ENCODE results near the gene CHRNA9.
"Not testable (repeated sequence)": the region's sequence is repeated elsewhere in the genome, so short reads cannot be mapped to it uniquely, and the experiment has no call there.

CHRNA9 gene, protein sequence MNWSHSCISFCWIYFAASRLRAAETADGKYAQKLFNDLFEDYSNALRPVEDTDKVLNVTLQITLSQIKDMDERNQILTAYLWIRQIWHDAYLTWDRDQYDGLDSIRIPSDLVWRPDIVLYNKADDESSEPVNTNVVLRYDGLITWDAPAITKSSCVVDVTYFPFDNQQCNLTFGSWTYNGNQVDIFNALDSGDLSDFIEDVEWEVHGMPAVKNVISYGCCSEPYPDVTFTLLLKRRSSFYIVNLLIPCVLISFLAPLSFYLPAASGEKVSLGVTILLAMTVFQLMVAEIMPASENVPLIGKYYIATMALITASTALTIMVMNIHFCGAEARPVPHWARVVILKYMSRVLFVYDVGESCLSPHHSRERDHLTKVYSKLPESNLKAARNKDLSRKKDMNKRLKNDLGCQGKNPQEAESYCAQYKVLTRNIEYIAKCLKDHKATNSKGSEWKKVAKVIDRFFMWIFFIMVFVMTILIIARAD

DNA sequence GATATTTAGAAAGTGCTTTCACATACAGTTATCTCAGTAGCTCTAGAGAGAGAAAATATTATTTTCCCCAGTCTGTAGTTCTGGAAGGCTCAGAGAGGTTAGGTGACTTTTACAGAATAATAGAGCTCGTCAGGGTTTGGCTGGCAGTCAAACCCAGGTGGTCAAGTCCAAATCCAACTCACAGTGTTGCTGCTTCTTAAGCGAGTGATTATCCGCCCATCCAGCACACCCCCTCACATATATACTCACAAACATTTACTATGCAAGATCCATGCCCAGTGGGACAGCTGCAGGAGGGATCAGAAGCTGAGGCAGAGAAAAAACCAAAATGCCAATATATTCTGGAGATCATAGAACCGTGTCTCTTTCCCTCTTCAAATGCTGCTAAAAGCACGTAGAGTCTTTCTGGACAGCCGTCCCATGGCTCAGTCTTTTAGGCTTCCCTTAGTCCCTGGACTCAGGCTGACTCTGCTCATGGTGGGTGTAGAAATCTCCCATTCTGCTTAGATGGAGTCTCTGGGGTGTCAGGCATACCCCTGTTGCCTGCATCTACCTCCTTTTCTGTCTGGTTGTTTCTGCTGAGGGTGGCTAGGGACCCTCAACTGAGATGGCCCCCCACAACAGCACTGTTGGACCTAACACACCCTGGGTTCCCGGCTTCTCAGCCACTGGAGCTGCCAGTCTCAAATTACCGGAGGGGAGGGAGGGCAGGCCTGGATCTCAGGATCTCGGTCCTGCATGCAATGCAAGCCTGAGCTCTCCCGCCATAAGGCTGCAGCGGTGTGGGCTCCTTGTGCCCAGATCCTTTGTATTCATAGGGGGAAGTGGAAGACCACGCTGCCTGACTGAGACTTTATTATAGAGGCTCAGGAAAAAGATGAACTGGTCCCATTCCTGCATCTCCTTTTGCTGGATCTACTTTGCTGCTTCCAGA lies at the start of gene CHRNA9:
CHRNA9 (plus strand) TSS at position 743 of the 934 bp plus-strand sequence; CDS start at position 878, 135 bp downstream.
- DNase-seq (ENCODE audit: low spot score): no peak

DNA sequence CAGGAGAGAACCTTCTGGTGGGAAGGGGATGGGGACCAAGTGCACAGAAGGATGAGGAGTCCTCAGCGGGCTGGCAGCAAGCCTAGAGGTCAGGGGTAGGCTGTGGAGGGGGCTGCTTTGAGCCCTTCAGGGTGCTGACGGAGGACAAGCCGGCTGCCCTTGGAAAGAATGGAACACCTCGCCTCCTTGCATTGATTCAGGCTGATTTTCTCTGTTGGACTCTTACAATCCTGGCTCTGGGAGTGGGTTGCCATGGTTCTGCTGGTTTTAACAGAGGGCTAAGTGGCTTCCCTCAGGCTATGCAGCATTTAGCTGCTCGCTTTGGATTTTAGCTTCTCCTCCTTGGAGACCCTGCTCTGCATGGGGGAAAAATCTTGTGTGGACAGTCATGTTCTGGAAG lies 49.4 kb upstream of the CHRNA9 start:
- no peak for DNase-seq (ENCODE audit: low spot score)

- no peak for DNase-seq (ENCODE audit: low spot score)
Measured at GRCh38 chr4:40288566-40288965, 46.6 kb upstream of the CHRNA9 start.

DNA sequence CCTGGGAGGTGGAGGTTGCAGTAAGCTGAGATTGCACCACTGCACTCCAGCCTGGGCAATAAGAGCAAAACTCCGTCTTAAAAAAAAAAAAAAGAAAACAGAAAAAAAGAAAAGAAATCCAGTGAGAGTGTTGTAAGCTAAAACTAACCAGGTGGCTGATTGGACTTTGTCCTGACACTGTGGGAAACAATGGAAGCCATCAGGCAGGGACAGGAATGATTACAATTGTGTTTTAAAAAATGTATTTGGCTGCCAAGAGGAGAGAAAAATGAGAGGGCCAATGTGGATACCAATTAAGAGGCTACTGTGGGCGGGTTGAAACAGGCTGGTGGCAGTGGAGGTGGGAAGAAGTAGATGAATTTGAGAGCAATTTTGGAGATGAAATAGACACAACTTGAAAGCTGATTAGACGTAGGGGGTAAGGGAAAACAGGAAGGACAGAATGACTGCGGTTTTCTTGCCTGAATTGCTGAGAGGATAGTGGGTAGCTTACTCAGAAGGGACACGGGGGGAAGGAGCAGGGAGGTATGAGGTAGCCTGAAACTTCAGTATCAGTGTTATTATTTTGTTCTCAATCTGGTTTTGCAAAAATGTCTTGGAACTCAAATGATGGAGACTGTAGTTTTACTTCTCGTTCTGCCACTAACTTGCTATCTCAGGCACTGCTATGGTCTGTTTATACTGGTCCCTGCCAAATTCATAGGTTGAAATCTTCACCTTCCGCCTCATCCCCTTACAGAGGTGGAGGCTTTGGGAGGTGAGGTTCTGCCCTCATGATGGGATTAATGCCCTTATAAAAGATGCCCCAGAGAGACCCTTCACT lies 45.6 kb upstream of the CHRNA9 start:
- DNase-seq (ENCODE audit: low spot score): no peak

- peak; percentile 19 for DNase-seq (ENCODE audit: low spot score)
Measured at GRCh38 chr4:40290611-40291186, 44.4 kb upstream of the CHRNA9 start.

DNA sequence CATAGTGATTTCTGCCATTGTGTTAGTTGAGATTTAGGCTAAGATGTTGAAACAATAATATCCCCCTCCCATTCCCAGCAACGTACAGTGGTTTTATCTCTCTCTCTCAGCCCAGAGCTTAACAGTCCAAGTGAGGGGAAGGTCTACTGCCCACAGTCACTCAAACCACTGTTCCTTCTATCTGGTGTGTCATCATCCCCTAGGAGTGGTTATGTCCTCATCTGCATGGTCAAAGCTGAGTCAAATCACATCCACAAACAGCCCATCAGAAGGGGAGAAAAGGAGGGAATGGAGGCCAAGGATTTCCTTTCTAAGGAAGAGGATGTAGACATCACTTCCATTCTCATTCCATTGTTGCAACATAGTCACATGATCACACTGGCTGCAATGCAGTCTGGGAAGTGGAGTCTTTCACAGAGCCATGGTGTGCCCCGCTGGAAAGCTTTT lies 42.8 kb upstream of the CHRNA9 start:
- peak; percentile 40 for DNase-seq (ENCODE audit: low spot score)

DNA sequence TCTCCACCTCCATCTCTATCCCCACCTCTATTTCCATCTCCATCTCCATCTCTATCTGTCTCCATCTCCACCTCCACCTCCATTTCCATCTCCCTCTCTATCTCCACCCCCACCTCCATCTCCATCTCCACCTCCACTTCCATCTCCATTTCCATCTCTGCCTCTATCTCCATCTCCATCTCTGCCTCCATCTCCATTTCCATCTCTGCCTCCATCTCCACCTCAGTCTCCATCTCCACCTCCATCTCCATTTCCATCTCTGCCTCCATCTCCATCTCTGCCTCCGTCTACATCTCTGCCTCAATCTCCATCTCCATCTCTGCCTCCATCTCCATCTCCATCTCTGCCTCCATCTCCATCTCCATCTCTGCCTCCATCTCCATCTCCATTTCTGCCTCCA lies 40.8 kb upstream of the CHRNA9 start:
- no peak for DNase-seq (ENCODE audit: low spot score)

DNA sequence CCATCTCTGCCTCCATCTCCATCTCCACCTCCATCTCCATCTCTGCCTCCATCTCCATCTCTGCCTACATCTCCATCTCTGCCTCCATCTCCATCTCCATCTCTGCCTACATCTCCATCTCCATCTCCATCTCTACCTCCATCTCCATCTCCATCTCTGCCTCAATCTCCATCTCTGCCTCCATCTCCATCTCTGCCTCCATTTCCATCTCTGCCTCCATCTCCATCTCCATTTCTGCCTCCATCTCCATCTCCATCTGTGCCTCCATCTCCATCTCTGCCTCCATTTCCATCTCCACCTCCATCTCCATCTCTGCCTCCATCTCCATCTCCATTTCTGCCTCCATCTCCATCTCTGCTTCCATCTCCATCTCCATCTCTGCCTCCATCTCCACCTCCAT lies 40.1 kb upstream of the CHRNA9 start:
- DNase-seq (ENCODE audit: low spot score): not testable (repeated sequence)

DNA sequence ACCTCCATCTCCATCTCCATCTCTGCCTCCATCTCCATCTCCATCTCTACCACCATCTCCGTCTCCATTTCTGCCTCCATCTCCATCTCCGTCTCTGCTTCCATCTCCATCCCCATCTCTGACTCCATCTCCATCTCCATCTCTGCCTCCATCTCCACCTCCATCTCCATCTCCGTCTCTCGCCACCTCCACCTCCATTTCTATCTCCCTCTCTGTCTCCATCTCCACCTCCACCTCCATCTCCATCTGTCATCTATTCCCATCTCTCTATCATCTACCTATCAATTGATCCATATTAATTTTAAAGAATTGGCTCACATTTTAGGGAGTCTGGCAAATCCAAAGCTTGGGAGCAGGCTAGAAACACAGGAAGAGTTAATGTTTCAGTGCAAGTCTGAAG lies 39.6 kb upstream of the CHRNA9 start:
- no peak for DNase-seq (ENCODE audit: low spot score)

GRCh38 chr4:40299126-40299525 lies 36.0 kb upstream of the CHRNA9 start:
- DNase-seq (ENCODE audit: low spot score): no peak

GRCh38 chr4:40299811-40300292 lies 35.3 kb upstream of the CHRNA9 start:
- no peak for DNase-seq (ENCODE audit: low spot score)

DNA sequence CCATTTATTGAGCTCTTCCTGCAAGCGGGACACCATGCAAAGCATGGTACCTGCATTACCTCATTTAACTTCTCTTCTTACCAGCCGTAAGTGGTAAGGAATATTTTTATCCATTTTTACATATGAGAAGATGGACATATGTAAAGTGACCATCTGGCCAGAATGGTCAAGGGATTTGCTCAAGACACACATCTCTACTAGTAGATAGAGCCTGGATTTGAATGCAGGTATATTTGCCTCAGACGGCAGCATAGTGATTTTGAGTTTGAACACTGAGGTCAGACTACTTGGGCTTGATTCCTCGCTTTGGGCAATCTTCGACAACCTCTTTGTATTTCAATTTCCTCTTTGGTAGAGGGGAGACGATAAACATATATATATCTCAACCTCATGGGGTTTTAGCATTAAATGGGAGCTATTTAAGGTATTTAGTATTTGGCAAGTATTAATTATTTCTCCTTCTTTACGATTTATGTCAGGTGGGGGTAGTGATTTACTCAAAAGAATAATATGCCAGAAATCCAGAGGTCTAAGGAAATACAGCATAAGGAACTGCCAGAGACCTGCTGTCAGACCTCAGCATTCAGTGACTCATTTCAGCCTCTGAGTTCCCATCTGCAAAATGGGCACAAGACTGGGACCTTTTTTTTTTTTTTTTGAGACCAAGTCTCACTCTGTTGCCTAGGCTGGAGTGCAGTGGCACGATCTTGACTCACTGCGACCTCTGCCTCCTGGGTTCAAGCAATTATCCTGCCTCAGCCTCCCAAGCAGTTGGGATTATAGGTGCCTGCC lies 34.6 kb upstream of the CHRNA9 start:
- DNase-seq (ENCODE audit: low spot score): no peak

GRCh38 chr4:40301603-40302002 lies 33.5 kb upstream of the CHRNA9 start:
- no peak for DNase-seq (ENCODE audit: low spot score)

GRCh38 chr4:40303751-40304150 lies 31.4 kb upstream of the CHRNA9 start:
- DNase-seq (ENCODE audit: low spot score): no peak

DNA sequence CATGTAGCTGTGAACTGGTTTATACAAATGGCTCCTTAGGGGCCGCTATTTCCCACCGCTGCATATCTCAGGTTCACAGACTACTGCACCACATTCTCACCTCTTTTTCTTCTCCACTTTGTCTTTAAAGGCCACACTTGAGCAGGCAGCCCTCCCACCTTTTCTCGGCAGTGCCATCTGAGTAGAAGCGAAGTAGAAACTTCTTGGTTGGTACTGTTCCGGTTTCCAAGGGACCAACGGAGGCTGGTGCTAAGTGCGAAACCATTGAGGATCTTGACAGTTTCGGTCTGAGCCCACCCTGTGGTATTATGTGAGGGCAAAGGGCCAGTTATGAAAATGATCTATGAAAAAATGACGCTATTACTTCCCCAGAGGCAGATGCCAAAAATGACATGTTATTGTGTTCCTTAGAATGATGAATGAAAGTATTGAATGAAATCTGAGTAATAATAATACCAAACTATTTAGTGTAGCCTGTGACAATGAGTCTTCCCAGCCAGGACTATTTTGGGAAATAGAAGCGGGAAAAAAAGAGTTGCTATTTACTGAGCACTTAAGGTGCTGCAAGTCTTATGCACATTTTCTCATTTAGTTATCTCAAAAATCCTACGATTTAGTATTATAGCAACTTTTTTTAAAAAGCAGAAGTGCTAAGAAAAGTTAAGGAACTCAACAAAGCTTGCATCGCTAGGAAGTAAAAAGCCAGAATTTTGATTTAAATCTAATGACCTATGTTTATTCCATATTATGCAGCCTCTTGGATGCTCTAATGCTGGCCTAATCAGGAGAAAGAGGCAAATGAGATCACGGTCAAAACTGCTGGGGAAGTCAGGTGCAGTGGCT lies 29.6 kb upstream of the CHRNA9 start:
- no peak for DNase-seq (ENCODE audit: low spot score)

DNA sequence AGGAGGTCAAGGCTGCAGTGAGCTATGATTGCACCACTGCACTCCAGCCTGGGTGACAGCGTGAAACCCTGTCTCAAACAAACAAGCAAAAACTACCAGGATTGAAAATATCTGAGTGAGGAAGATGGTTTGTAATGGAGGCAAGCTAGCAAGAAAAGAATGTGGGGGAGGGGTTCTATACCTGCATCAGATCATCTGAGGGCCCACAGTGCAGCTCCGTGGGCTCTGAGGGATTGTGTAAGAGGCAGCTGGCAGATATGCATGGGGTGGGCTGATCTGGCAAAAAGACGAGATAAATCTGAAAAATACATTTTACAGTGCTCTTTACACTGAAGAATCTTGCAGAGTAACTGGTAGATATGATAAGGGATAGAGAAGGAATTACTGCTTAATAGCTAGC lies 28.9 kb upstream of the CHRNA9 start:
- DNase-seq (ENCODE audit: low spot score): no peak

DNA sequence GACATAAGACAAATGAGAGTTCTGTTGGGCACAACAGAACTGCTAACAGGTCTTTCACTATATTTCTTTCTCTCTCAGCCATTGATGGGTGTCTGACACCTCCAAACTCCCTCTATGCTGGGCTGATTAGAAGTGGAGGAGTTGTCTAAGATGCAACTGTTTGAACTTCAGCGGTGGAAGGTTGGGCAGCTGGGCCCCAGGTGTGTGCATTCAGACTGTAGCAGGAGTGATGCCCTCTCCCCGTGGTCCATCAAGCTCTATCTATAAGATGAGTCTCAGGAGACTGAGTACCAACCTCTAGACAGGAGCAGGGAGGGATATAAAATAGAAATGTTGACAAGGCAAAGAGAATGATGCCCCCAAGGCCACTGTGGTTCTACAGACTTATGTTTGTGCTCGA lies 28.2 kb upstream of the CHRNA9 start:
- DNase-seq (ENCODE audit: low spot score): no peak

DNA sequence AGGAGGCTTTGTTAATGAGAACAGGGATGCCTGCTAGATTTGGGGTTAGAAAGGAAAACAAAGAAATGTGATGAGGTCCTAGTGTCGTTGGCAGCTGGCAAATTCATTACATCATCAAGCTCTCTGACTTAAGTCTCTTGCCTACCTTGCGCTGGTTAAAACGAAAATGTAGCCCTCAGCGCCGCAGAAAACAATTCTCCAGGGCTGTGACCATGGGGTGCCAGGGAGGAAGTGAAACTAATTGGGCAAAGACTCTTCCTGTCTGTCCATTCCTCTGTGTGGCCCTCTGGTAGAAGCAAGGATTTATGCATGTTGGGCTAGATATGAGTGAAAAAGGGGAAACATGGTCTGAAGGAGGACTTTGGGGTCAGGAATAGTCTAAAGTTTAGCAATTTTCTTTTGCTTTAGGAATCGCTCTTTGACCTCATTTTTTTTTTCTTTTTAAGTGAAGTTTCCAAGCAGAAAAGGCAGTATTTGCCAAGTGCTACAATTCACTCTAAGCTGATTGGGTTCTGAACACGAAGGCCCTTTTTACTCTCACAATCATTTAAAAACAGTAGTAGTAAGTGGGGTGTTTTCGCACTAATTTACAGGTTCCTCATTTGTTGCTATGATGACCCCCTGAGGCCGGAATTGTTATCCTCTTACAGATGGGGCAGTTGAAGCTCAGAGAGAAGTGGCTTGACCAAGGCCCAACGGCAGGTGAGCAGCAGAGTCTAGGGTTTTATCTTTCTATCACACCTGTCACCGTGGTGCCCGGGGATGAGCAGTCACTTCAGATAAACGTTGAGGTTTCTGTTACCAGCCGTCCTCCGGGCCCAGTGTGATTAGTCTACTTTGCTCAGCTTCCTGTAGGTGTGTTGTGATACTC lies 27.3 kb upstream of the CHRNA9 start:
- DNase-seq (ENCODE audit: low spot score): no peak

Data from RKO (cell line).